ENCODE measurements around the gene MYPN. TPM values are rescaled to one million over a fixed set of nuclear protein-coding genes. Genes with fewer than 3 reads are reported as not detected.

MYPN gene
- total RNA-seq, 1 experiment from 2014 or later = not detected

DNA sequence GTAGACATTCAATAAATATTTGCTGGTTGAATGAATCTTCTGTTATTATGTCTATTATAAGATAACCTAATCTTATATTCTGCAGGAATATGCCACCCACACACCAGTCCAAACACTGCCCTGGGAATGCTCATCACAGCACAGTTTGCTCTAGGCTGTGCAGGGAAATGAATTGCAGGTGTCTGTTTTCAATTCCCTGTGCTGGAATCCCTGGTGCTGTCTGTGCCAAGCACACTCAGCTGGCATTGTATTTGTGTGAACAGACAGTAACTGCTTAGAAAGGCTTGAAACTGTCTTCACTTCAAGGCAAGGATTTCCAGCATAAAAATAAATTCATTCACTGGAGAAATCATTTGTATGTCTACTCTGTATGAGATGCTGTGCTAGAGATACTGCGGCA is 102.4 kb downstream of the MYPN start:
- Histone ChIP-seq H3K79me1 (ENCODE audit: insufficient read depth, low read depth, low read length, poor library complexity, severe bottlenecking) (no peaks in the 10 kb centered on the region), H2BK15ac (ENCODE audit: low read depth, low read length) (no peak overlapping the region), H3K23me2 (ENCODE audit: insufficient read length, low read depth, low read length, poor library complexity, severe bottlenecking) (no peaks in the 10 kb centered on the region), H3K56ac (ENCODE audit: insufficient read length, low read depth, low read length) (no peak overlapping the region), H4K8ac (replicated peaks; ENCODE audit: insufficient read length, low read depth, low read length) (no peak overlapping the region), H3K18ac (ENCODE audit: insufficient read length, low read depth, low read length) (no peak overlapping the region), H3K9ac (ENCODE audit: extremely low read depth, insufficient read length, low read length) (no peak overlapping the region), H2BK120ac (ENCODE audit: low read depth, low read length, poor library complexity, severe bottlenecking) (no peak overlapping the region), H3K4me1 (ENCODE audit: insufficient read depth, low read length) (no peaks in the 10 kb centered on the region), H2AFZ (ENCODE audit: low read length) (no peak overlapping the region), H2BK5ac (ENCODE audit: insufficient read length, low read length) (no peak overlapping the region), H3K4ac (ENCODE audit: low read depth, low read length) (no peak overlapping the region), H4K20me1 (ENCODE audit: control insufficient read depth, insufficient read depth, insufficient read length) (no peaks in the 10 kb centered on the region), H3K27me3 (ENCODE audit: insufficient read depth, low read length) (no peaks in the 10 kb centered on the region), H4K5ac (ENCODE audit: insufficient read length, low read depth, low read length) (no peak overlapping the region), H3K27ac (ENCODE audit: insufficient read length, low read depth, low read length) (no peak overlapping the region), H3T11ph (ENCODE audit: low read length) (no peak overlapping the region), H3K9me3 (ENCODE audit: control insufficient read depth, low read depth, low read length) (no peaks in the 10 kb centered on the region), H4K91ac (ENCODE audit: insufficient read length, low read depth, low read length) (no peak overlapping the region), H3K4me2 (ENCODE audit: insufficient read depth, insufficient read length, low read length) (no peak overlapping the region), H3K23ac (ENCODE audit: insufficient read length, low read depth, low read length) (no peak overlapping the region), H2AK5ac (ENCODE audit: insufficient read length, low read length) (no peak overlapping the region), H2BK20ac (ENCODE audit: low read depth, low read length, poor library complexity, severe bottlenecking) (no peak overlapping the region), H3K14ac (ENCODE audit: insufficient read depth, low read length) (no peak overlapping the region), H3K79me2 (ENCODE audit: insufficient read depth, low read length) (no peaks in the 10 kb centered on the region), H2BK12ac (ENCODE audit: insufficient read length, low read depth, low read length) (no peak overlapping the region)
- Mint-ChIP-seq H3K27me3 (ENCODE audit: low read depth) (no peaks in the 10 kb centered on the region), H3K4me1 (peaks cover 5 to 6% of the 10 kb centered on the region in 2 experiments; a peak in 3 of 4 replicates), H3K9me3 (no peaks in the 10 kb centered on the region), H3K36me3 (ENCODE audit: insufficient read depth in 1 of 3, low read depth in 3 of 3) (no peaks in the 10 kb centered on the region), H3K27ac (no peak overlapping the region), H3K4me3 (no peak overlapping the region)
- no peak for DNase-seq
- WGBS (ENCODE audit: extremely low coverage, insufficient read length, low lambda C conversion rate) = no CpG with 5 or more reads among the region's 1 CpG
- TF ChIP-seq, protein P1, sequence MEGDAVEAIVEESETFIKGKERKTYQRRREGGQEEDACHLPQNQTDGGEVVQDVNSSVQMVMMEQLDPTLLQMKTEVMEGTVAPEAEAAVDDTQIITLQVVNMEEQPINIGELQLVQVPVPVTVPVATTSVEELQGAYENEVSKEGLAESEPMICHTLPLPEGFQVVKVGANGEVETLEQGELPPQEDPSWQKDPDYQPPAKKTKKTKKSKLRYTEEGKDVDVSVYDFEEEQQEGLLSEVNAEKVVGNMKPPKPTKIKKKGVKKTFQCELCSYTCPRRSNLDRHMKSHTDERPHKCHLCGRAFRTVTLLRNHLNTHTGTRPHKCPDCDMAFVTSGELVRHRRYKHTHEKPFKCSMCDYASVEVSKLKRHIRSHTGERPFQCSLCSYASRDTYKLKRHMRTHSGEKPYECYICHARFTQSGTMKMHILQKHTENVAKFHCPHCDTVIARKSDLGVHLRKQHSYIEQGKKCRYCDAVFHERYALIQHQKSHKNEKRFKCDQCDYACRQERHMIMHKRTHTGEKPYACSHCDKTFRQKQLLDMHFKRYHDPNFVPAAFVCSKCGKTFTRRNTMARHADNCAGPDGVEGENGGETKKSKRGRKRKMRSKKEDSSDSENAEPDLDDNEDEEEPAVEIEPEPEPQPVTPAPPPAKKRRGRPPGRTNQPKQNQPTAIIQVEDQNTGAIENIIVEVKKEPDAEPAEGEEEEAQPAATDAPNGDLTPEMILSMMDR (conservative IDR thresholded peaks at IDR 0.05) = no peak

All from H9 (cell line).